ENCODE results near the gene RSRC1.
"Not testable (repeated sequence)": the region's sequence is repeated elsewhere in the genome, so short reads cannot be mapped to it uniquely, and the experiment has no call there.

The RSRC1 gene, protein sequence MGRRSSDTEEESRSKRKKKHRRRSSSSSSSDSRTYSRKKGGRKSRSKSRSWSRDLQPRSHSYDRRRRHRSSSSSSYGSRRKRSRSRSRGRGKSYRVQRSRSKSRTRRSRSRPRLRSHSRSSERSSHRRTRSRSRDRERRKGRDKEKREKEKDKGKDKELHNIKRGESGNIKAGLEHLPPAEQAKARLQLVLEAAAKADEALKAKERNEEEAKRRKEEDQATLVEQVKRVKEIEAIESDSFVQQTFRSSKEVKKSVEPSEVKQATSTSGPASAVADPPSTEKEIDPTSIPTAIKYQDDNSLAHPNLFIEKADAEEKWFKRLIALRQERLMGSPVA

DNA sequence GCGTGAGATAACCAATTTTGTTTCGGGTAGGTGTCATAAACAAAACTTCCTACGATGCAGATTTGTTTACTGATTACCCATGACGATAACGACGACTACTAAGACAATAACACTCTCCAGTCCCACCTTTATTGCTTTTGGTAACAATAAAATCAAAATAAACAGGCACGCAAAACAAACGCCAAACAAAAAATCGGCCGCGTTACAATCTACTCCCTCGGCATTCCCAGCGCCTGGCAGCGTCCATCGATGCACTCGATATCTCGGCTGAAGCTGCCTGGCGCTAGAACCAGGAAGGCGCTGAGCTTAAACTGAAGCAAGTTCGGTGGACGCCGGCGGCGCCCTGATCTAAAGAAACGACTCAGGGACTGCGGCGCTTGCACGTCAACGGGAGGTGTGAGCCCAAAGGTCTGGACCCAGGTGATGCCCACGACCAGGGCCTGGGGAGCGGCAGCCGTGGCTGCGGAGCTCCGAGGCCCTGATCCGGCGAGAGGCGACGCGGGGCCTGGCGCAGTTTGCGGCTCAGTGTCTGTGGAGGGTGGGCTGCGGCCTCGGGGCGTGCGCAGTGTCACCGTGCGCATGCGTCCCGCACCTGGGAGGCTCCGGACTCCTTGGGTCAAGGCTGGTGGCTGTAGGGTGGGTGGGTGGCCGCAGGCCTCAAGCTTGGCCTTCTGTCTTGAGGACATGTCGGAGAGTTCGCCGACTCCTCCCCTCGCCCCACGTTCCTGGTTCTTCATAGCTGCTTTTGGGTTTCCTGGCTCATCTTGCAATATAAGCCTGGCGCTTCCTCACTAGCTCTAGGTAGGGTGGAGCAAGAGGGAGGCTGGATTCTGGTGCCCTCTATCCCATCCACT, at the start of gene RSRC1:
Gene RSRC1, plus strand, starts transcription at position 286 of the 854 bp plus-strand sequence. CDS start 12,016 bp downstream, outside the sequence.
- peak; percentile 32 to 64 (median 46) for DNase-seq

DNA sequence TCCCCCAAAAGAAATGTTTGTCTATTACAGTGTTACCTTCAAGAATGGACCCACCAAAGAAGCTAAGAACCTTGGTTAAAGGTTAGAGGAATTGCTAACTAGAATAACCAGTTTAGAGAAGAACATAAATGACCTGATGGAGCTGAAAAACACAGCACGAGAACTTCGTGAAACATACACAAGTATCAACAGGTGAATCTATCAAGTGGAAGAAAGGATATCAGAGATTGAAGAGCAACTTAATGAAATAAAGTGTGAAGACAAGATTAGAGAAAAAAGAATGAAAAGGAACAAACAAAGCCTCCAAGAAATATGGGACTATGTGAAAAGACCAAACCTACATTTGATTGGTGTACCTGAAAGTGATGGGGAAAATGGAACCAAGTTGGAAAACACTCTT, 44.3 kb upstream of the RSRC1 start:
- not testable (repeated sequence) for DNase-seq

DNA sequence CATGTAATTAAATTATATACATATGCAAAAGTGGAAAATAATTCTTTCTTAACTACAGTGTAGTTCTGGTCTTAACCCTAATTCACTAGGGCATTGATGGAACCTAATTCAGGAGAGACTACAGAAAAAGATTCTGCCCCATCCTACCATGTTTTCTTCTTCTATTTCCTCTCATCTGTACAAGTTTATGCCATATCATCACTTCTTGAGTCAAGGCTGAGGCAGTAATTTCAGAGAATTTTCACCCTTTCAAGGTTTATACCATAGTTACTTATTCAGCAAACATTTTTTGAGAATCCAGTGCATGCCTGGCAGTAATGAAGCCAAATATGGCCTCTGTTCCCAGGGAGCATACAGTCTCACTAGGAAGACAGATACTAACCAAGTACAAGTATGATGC, 37.1 kb upstream of the RSRC1 start:
- DNase-seq = no peak

DNA sequence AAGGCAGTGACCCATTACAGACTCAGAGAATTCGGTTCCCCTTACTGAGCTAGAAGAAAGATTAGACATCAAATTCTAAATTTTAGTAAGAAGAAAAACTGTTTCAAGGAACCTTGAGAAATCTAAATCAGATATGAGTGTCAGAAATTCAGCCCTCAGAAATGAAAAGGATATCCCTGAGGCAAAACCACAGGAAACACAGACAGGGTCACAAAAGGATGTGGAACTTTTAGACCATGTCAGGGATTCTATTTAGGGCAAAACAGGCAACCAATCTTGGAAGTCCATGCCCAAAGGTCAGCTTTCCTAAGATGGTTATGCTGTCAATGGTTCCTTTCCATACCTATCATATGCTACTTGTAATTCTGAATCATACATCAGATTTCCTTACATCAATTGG, 35.3 kb upstream of the RSRC1 start:
- DNase-seq = no peak

DNA sequence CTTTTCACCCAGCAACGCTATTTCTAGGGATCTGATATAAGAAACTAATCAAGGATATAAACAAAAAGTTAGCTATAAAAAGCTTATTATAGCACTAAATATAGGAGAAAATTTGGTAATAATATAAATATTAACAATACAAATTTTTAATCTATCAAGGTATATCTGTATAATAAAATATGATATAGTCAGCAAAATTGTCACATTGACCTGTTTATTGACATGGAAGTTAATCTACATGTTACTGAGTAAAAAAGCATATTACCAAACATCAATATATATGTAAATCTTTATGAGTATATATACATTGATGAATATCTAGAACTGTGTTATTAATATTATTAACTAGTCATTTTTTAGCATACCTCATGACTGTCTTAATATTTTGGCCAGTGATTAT, 30.3 kb upstream of the RSRC1 start:
- no peak for DNase-seq

DNA sequence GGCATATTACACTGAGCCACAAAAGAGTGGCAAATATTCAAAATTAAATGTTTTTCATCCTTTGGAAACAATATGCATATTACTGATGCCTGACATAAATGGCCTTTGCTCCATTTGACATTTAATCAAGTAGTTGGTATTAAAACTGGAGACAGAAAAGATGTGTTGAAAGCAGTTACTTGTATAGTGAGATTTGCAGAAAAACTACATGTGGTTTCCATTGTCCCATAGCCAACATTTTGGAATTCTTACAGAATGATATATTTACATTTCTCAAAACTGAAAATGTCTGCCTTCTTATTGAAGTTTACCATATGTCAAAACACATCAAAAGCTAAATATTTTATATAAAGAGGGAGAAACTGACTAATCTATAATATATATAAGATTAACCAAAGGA, 25.2 kb upstream of the RSRC1 start:
- DNase-seq = no peak

DNA sequence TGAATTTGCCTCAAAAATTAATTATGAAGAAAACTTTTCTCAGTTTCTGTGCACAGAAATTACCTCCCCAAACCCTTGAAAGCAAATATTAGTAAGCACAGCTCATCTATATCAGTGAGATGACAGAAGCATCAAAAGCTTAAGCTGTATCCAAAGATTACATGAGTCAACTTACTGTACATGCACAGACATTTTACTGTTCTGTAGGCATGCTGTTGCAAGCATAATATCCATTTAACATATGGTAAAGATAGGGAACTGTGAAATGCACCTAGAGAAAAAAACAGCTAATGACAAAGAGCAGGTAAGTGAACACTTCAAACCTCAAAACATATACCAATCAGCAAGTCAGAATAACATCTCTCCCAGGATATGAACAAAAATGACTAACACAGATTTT, 24.5 kb upstream of the RSRC1 start:
- DNase-seq = no peak

DNA sequence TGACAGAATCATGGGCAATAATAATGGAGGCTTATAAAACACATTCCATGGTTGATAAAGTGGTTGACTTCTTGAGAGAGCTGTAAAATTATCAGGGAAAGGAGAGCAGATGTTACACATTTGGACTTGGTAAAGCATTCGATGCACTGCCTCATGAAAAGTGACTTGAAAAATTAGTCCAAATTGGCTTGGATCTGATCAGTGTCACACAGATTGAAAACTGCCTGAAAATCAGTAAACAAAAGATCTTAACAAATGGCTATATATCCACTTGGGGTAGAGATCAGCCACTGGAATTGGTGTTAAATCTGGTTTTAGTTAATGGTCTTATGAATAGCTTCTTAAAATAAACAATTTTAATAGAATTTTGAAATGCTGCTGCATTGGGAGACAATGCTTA, 24.0 kb upstream of the RSRC1 start:
- DNase-seq = no peak

DNA sequence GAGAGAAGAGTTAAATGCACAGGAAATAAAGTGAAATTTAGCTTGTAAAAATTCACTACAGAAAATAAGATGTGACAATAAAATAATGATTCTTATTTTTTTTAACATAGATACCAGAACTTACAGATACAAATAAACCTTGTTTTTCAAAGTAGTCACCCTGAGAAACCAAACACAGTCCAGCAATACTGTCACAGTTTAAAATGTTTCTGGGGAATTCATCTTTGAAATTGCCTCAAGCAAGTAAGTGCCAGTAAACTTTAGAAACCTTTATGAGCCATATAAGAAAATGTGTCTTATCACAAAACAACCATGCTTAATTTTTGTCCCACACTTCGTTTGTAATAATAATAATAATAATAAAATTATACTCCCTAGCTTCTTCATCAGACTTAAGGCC, 23.5 kb upstream of the RSRC1 start:
- no peak for DNase-seq

DNA sequence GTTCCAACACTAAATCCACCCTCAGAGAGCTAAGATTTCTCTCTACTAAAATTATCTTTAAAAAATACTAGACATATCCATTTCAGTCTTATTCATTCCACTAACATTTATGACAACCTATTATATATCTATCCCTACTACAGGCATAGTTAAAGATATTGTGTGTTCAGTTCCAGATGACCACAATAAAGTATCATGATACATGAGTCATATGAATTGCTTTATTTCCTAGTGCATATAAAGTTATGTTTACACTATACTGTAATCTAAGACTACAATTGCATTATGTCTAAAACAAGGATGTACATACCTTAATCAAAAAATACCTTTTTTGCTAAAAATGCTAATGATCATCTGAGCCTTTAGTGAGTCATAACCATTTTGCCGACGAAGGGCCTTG, 23.1 kb upstream of the RSRC1 start:
- no peak for DNase-seq

DNA sequence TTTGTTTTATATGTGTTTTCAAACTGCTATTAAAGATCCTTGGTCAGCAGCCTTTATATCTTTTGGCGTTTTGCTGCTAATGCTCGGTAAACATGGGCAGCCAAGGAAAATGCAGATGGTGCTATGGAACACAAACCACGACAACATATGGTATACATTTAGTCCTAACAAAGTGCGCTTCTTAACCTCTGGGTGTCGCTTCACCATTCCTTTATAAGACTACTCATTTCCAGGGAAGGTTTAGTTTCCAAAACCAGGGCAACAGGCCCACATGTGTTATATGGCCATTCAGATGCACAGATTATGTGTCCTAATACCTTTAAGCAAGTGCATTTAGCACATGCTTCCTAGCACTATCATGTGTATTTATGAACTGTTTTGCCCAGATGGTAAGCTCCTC, 18.4 kb upstream of the RSRC1 start:
- no peak for DNase-seq

DNA sequence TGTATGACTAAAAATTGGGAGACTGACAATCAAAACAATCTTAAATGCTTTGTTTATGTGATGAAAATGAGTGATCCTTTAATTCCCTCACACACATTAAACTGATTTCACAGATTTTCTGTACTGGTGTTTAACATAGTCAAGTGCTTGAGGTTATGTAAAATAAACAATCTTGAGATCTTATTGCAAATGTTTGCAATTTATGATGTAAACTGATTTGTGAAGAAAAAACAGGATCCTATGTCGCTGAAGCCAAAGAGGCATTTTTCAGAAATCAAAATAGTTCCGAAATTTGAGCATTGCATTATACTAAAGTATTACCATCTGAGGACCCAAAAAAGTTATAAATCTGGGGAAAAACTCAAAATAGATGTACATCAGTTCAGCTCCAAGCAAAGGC, 16.4 kb upstream of the RSRC1 start:
- DNase-seq = no peak

DNA sequence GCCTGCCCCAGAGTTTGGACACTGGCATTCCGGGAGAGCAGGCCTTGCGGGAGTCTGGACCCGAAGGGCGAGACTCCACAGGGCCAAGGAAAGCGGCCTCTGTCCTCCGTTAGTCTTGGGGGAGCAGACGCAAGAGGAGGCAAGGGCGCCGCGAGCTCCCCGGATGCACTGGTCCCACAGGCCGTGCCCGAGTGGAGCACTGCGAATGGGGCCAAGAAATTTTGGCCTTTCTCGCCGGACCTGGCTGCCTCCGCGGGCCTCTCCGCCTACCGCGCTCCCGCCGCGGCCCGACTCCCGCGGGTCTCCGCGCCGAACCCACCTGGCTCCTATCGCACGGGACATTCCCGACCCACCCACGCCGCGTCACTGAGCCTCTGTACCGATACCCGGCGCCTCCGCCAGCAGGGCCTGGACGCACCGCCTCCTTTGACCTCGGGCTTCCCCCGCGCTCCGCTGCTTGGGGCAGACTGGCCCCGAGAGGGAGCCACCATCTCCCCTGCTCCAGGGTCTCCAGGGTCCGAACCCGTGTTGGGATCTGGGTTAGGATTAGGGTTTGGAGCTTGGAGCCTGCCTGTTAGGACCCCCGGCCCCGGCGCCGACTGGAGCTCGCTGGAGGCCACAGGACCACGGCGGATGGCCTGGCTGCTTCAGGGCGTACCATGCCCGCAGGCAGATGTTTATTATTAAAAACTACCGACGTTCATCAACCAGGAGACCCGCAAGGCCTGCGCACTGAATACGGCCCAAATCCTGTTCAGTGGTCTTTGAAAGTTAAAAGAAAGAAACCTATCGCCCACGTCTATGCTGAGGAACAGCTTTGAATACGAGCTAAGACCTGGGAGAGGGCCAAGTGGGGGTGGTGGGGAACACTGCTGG, 15.4 kb upstream of the RSRC1 start:
- no peak for DNase-seq

DNA sequence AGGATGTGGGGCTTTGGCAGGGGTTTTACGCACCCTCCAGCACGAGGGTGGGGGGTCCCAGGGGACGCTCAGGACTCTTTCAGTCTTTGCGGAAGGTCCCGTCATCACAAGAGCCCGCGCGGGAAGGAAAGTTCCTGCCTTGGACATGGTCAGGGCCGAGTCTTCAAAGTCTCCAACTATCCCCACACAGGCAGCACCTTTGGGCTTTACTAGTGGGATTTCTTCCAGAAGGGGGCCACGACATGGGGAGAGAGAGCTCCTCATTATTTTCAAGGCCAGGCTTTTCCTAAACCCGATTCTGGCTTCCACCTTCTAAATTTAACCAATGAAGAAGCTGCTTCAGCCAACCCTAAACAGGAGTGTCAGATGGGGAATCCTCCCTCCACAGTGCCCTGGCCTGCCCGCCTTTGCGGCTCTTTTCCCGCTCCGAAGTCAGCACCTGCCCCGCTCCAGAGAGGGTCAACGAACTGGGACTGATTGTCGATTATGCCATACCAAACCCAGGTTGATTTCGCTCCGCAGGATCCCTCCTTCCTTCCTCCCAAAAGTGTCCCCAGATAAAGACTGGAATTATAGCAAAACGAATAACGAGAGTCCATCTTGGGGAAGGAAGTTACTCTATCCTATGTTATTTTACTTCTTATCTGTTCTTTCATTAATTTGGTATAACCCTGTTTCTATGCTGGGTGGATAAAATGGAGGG, 14.6 kb upstream of the RSRC1 start:
- DNase-seq = no peak

DNA sequence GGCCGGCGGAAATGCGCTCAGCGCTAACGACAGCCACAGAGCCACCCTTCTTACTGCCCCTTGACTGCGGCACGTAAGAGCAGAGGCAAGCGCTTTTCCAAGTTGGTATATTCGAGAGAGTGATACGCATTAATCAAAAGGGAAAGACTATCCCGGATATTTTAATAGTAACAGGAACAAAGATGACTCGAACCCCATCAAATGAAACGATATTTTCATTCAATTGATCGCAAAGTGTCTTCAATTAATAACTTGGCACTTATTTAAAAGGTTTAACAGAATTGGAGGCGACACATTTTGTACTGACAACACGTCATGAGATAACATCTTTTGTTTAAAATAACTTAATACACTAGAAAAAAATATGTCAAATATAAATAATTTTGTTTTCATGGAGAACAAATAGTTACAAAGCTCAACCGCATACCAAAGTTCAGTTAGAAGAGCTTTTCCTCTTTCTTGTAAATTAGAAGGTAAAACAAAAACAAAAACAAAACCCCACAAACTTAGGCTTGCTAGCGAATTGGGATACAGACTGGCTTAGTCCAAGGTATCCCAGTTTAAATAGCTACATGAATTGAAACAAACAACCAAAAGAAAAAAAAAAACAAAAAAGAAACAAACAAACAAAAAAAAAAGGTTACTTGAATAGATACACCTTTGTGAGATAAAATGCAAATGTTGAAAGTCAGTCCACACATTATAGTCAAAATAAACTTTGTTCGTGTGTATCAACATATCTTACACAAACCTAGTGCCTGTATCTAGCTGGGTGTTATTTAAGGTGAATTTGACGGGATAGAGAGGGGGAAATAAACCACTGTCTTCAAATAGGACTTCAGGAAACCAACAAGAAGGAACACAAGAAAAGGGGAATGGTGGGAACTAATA, 13.8 kb upstream of the RSRC1 start:
- DNase-seq = no peak

DNA sequence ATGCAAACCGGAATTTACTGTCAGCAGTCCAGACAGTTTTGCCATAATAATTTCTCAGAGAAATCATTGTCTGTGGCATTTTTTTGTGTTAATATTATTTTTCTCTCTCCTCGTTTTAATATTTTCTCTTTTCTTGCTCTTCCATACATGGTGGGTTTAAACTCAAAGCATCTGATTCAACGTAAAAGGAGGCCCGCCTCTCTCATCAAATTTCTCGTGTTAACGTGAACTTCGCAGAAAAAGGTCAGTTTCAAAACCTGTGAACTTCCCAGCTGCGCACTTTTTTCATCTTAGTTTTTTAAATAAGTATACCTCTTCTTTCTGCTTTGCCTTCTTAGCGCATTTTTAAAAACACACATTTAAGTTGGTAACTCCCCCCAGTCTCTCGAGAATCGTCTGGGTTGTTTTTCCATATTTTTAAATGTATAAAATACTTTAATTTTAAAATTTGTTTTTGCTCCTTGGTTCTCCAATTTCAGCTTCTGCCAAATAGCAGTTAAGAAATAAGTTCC, 12.8 kb upstream of the RSRC1 start:
- DNase-seq = no peak

DNA sequence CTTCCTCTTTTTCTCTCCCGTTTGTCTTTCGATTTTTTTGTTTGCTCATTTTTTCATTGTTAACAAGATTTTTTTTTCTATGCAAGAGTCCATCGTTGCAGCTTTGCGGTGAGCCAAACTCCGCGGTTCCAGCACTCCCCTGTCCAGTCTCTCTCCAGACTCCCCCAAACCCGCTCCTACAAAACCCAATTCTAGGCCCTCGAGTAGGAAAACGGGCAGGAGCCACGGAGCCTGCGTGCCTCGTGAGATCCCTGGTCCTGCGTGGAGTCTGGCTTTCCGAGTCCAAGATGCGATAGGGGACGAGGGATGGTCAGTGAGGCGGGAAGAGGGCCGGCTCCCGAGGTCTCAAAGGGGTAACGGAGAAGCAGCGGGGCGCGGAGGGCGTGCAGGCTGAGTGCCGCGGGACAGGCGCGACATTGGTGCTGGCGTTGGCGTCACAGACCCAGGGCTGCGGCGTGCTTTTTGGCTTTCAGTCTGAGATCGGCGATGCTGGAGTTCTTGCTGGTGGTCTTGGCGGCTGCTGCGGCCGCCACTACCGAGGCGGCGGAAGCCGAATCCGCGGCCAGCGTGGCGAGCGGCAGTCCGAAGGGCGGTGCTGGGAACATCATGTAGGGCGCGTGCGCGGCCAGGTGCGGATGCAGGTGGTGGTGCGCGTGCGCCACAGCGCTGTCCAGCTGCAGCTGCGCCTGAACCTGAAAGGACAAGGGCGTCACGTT, 12.1 kb upstream of the RSRC1 start:
- peak in 3 of 4 experiments; percentile 16 to 52 (median 42) for DNase-seq

DNA sequence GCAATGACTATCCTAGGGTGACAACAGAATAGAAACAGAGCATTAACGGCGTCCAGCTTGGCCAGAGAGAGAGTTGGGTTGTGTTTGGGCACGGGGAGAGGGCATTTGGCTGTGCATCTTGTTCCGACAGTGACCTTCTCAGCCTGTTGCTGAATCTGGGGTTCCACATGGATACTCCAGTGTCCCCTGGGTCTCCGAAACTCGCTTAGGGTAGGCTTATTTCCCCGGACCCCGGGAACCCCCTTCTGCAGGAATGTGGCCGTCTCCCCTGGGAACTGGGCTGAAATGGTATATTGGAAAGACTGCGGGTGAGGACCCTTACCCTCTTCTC, 11.6 kb upstream of the RSRC1 start:
- DNase-seq = no peak

DNA sequence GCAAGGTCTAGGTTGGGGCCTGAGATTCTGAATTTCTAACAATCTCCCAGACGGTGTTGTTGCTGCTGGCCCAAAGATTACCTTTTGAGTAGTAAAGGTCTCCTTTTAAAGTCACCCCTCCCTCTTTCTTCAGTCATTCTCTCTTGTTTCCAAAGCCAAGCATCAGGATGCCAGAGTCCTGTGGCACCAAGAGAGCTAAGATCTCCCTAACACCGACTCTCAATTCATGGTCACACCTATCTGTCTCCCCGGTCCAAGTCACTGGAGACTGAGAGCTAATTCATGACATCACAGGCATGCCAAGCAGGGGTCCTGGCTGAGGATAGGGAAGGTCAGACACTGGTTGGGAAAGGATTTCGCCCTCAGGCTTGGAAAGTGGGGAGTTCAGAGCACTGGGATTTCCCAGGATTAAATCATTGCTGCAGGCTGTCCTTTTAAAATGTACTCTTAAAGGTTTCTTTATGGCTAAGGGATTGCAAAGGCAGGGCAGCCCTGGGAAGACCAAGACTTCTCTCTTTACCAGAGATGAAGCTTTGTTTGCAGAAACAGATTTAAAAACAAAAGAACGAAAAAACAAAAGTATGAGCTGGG, 11.0 kb upstream of the RSRC1 start:
- DNase-seq = no peak

DNA sequence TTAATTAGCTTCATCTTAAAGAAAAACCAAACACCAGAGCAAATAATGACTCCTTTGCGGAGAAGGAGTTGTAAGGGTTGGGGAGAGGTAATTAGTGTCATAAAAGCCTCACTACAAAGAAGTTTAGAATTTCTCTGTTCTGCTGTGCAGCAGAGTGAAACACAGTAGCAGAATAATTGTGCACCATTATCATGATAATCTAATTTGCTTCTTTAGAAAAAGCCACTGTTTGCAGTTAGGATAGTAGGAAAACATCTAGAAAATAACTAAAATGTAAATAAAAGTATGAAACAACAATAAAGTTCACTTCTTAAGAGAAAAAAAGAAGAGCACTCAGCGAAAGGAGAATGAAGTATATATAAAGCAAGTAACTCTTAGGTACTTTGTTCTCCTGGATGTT, 9.2 kb upstream of the RSRC1 start:
- DNase-seq = no peak

Data from activated naive CD4-positive, alpha-beta T cell (primary cell).